ENCODE measurements around the gene RNF212.

RNF212 gene

GRCh38 chr4:1115528-1116293 lies 2.3 kb upstream of the RNF212 start:
- DNase-seq: no peak

- DNase-seq: no peak
These were observed 562 bp downstream of the RNF212 start for GRCh38 chr4:1112821-1113182.

DNA sequence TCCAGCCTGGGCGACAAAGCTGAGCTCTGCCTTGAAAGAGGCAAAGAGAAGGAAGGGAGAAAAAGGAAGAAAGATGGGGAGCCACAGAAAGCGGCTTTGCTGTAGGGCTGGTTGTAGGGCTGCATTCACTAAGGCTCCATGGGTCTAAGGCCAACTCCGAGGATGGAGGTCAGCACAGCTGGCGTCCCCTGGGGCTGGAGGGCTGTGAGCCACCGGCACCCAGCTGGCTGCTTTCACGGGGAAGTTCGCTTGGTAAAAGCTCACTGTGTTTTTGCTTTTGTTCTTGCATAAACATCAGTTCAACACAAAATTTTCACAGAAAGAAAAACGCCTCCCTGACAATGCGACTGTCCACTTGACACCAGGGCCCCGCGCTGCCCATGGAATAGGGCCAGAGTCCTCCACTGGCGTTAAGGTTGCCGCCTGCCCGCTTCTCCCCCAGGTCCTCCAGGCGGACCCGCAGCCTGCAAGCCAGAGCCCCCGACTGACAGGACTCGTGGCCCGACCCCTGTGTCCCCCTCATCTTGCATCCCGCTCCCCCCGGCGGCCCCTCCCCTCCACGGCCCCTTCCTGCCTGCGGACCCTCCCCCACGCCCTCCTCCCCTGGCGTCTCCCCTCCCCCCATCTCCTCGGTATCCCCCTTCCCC lies 1.1 kb downstream of the RNF212 start:
- no peak for DNase-seq

DNA sequence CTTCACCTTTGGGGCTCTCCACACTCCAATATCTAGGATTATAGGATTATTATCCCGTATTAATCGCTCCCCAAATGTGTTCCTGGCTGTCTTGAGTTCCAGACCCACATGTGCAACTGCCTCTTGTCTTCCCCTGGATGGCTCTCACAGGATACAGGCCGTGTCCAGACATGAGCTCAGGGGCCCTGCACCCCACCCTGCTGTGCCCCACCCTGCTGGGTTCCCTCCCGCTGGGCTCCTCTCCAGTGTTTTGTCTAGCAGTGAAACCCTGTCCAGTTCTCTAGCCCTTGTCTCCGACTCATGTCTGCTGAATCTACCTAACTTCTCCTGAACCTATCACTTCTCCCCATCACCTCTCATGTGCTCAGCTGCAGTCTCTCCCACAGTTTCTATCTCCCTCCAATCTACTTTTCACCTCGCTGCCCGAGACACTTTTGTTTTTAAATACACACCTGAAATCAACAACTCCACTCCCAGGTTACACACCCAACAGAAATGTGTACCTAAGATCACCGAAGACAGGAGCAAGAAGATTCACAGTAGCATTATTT lies 2.0 kb downstream of the RNF212 start:
- DNase-seq: no peak

- no peak for DNase-seq
These were observed 3.4 kb downstream of the RNF212 start for GRCh38 chr4:1109898-1110506.

DNA sequence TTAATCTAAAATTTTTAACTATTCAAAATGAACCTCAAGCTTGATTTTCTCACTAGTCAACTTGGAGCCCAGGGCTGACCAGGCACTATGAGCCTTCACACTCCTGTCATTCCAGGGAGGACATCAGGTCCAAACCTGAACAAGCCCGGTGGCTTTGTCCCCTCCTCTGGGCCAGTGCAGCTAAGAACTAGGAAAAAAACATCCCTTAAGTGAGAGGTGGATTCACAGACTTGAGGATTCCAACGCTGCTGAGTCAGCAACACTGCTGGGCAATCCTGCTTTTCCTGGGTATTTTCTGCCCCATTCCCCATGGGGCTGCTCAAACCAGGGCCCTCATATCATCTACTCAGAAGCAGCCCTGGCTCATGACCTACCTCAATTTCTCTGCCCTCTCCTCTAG lies 4.0 kb downstream of the RNF212 start:
- no peak for DNase-seq

- no peak for DNase-seq
These were observed 7.7 kb downstream of the RNF212 start for GRCh38 chr4:1105662-1106061.

DNA sequence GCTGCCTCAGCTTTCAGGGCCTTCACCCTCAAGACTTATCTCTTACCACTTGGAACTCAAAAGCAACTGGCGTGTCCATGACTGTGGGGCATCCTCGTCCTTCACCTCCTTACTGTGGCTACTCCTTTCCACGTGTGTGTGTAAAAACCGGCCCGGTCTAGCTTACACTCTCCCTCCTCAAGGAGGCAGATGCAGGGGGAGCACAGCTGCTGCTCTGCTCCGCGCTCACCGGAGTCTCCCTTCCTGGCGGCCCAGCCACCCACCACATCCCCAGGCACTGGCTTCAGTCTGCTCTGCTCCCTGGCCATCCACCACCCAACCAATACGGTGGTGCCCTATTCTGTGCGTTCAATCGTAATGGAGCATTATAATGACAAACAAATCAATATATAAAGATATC lies 8.3 kb downstream of the RNF212 start:
- no peak for DNase-seq

DNA sequence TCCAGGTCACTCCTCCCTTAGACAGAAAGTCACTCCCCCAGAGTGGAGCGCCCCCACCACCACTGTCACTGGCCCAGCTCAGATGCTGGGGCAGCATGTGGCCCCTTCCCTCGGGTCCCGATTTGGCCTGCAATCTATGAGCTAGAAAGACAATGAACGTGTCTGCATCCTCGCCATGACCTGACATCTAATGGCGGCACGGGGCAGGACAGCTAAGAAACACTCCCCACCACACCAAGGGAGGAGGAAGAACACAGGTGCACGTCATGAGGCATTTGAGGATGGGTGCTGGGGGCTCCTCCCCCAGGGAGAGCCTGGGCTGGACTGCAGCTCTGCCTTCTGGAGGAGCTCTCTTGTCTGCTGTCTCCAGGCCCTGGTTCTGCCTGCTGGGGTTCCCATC lies 8.7 kb downstream of the RNF212 start:
- DNase-seq: no peak

DNA sequence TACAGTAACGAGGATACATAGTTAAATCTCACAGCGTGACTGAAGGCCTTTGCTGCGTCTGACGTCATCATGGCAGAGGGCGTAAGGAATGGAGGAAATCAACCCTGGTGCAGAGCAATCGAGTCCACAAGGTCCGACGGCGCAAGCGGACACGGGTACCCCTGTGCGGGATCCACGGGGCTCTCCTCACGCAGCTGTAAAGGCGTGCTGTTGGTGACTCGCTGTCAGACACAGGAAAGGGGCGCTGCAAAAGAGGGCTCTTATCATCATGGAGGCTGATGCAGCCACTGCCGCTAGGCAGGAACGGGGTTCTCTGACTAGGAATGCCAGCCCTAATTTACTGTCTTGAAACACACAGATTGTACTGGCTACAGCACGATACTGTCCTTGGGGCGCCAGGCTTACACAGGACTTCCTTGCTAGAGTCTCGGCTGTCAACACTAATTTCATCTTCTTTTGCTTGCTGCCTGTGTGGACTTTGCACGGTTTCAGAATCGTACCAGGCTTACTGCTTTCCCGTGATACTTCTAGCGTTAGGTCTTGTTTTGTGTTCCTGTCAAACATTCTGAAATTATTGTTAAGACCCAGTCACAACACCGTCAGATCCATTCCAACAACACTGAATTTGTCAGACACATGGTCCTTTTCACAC lies 13.6 kb downstream of the RNF212 start:
- DNase-seq: no peak

- DNase-seq: no peak
These were observed 14.1 kb downstream of the RNF212 start for GRCh38 chr4:1099270-1099669.

DNA sequence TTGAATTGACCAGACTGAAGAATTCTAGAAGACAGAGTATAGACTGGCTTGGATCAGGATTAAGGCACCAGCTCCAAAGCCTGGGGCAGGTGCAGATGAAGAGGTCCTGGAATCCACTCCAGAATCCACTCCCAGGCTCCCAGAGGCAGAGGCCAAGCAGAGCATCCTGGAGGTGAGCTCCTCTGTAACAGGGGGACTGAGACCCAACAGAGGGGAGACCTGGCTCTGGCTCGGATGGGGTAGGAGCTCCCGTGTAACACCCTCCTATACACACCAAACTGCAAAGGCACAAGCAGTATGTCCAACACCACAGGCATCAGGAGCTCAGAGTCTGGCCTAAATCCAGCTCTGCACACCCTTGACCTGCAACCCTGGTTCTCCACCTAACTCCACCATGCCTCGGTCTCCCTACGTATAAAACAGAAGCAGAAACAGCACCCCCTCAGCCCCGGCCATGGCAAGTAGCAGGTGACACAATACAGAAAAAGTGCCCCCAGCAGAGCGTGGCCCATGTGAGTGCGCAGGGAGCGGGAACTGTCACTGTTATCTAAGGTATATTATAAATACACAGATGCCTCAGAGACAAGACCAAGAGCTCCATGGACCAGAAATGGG lies 14.9 kb downstream of the RNF212 start:
- DNase-seq: no peak

DNA sequence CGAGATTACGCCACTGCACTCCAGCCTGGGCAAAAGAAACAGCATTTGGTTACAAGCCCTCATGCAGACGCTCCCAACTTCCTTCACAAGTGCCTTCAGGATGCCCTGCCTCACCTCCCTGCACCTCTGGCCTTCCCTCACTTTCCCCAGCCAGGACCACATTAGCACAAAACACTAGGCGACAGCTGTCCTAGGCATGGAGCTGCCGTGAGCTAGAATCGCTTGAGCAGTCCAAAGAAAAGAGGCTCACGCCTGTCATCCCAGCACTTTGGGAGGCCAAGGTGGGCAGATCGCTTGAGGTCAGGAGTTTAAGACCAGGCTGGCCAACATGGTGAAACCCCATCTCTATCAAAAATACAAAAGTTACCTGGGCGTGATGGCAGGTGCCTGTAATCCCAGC lies 15.8 kb downstream of the RNF212 start:
- DNase-seq: no peak

DNA sequence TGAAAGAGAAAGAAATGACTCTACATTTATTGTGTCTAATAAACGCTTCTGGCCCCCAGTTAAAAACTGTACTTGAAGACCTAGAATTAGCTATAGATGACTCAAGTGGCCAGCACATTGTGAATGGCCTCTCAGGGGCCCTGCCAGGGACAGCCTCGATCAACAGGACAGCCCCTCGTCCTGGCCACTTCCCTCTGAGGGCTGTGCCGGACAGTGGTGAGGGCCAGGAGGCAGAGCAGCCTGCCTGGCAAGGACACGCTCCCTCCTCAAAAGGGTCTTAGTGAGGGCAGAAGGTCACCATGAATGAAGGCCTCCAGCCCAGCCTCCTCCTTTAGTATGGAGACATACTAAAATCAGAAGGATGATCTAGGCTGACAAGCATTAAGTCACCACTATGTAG lies 16.5 kb downstream of the RNF212 start:
- DNase-seq: no peak

DNA sequence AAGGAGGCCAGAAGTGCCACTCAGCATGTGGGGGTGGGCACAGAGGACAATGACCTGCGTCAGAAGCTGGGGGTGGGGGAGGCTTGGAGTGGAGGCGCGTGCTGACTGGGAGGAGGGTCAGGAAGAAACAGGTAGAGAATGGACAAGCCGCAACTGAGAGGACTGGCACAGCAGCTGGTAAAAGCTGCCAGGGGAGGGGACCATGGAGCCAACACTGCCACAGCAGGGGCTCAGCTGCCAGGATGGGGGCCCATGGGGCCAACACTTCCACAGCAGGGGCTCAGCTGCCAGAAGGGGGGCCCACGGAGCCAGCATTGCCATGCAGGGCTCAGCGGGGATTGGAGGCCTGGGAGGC lies 19.1 kb downstream of the RNF212 start:
- DNase-seq: no peak

DNA sequence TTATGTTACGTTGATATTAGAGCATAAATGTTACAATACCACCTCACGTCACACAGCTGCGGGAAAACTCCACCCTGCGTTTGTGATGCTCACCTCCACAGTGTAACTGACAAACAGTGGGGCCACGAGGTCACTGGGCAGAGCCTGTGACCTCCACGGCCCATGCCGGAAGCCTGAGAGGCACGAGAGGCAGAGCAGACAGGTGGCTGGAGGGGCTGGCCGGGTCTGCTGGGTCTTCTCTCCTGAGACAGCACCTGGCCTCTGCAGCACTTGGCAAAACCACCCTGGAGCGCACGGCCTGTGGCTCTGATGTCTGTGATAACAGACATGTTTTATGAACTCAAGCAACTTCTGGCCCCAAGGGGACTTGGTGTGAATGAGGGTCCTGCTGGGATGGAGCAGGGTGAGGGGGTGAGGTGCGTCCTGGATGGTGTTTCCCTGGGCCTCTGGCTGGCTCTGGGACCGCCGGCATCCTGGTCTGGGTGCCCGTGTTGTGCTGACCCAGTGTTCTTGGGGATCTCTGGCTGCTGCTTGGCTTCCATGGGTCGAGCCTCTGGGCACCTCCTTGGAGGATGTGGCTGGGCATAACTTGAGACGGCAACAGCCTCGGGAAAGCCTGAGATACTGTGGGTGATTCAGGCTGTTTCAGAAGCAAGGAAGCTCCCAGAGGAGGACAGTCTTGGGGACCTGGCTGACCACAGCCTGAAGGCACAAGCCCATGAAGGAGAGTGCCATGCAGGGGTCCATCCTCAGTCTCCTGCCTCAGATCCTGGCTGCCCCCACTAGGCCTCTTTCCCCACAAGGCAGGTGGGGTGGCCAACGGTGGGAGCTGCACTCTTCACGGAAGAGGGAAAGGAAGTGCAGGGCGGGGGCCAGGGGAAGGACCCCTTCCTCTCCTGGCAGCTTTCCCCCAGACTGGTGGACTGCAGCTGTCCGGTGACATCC lies 19.7 kb downstream of the RNF212 start:
- DNase-seq: no peak

GRCh38 chr4:1092983-1093361 lies 20.4 kb downstream of the RNF212 start:
- no peak for DNase-seq

DNA sequence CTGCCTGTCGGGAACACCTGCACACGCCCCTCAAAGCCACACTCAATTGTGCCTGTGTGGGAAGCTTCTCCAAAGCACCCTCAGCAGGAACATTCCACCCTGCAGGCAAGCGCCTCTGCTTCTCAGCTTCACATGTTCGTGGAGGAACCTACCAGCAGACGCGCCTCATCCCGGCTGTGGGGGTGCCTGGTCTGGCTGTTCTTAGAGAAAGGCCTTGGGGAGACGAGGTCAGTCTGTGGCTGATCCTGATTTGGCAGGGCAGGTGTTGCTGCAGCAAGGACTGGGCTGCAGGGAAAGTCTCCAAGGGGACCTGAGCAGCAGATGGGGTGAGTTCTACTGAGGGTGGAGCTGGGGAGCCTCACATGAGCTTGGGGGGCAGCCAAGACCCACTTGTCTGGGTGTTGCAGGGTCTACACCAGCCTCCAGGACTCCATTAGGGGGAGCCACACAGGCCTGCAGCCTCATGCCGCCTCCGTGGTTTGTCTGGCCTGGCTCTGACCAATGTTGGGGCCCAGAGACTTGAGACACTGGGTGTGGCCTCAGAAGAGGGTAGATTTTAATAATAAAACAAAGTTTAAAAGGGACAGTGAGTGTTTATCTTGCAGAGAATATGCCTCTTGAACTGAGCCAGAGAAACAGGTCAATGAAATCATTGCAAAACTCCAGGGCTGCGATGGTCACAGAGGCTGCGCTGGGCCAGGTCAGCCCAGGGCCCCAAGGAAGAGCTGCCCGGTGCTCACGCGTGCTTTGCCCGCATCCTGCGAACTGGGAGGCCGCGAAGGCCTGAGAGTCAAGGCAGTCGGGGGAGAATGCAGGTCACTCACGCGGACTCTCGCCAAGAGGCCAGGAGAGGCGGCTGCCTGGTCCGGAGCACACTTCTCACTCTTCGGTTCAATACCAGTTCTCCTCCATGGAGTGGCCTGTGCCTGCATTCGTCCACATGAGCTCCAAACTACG lies 21.1 kb downstream of the RNF212 start:
- DNase-seq: no peak

DNA sequence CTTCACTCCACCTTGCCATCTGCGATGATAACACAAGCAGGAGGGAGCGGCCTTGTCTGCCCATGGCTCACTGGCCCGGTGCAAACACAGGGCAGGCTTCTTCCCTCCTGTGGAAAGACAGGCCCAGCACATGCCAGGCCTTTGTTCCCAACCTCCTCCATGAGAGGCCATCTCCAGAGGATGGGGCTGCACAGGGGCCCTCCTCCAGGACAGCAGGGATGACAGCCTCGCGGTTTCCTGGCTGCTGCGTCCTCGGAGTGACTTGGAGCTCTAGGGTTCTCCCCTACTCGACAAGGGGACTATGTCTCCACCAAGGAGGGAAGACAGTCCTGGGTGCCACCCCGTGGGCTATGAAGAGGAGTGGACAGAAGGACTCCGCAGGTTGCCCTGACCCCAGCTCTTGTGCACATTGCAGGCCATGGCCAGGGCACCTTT lies 21.8 kb downstream of the RNF212 start:
- no peak for DNase-seq

All from right forelimb (tissue), 1 donor.